ENCODE data around the gene S1PR1.
"Not testable (repeated sequence)": the region's sequence is repeated elsewhere in the genome, so short reads cannot be mapped to it uniquely, and the experiment has no call there.

S1PR1 gene

DNA sequence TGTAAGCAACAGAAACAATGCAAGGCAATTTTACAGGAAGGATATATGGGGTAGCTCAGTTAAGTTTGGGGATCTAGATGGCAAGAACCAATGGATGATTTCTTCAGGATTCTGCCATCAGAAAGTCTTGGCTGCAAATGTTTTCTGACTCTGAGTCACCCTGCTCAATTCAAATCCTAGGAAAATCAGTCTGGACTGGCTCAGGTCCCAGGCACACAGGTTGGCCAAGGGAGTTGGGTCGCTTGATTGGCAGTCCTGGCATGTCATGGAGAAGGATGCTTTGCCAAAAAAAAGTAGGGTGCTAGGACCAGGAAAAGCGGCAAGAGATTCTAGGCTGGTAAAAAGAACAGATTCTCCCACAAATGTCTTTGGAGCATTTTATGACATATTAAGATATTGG, 28.9 kb upstream of the S1PR1 start:
- H3K79me2 ChIP-seq, result no peaks in the 10 kb centered on the region
- no peak overlapping the region for H2AFZ ChIP-seq
- H3K4me3 ChIP-seq (ENCODE audit: low read depth, low read length), result no peak overlapping the region
- H3K9me3 ChIP-seq (ENCODE audit: control insufficient read depth, low read length), result no peaks in the 10 kb centered on the region
- no peaks in the 10 kb centered on the region for H3K27me3 ChIP-seq (ENCODE audit: control insufficient read depth, insufficient read depth, low read length)
- H3K4me2 ChIP-seq (ENCODE audit: low read length), result no peak overlapping the region
- H3K4me1 ChIP-seq, result peaks cover 5% of the 10 kb centered on the region
- TF ChIP-seq, protein P1, sequence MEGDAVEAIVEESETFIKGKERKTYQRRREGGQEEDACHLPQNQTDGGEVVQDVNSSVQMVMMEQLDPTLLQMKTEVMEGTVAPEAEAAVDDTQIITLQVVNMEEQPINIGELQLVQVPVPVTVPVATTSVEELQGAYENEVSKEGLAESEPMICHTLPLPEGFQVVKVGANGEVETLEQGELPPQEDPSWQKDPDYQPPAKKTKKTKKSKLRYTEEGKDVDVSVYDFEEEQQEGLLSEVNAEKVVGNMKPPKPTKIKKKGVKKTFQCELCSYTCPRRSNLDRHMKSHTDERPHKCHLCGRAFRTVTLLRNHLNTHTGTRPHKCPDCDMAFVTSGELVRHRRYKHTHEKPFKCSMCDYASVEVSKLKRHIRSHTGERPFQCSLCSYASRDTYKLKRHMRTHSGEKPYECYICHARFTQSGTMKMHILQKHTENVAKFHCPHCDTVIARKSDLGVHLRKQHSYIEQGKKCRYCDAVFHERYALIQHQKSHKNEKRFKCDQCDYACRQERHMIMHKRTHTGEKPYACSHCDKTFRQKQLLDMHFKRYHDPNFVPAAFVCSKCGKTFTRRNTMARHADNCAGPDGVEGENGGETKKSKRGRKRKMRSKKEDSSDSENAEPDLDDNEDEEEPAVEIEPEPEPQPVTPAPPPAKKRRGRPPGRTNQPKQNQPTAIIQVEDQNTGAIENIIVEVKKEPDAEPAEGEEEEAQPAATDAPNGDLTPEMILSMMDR (IDR thresholded peaks at IDR 0.05), result no peak
- no peak overlapping the region for H3K27ac ChIP-seq
- H3K9ac ChIP-seq, result no peak overlapping the region
- no peaks in the 10 kb centered on the region for H3K36me3 ChIP-seq (ENCODE audit: control insufficient read depth, insufficient read depth, low read length)

DNA sequence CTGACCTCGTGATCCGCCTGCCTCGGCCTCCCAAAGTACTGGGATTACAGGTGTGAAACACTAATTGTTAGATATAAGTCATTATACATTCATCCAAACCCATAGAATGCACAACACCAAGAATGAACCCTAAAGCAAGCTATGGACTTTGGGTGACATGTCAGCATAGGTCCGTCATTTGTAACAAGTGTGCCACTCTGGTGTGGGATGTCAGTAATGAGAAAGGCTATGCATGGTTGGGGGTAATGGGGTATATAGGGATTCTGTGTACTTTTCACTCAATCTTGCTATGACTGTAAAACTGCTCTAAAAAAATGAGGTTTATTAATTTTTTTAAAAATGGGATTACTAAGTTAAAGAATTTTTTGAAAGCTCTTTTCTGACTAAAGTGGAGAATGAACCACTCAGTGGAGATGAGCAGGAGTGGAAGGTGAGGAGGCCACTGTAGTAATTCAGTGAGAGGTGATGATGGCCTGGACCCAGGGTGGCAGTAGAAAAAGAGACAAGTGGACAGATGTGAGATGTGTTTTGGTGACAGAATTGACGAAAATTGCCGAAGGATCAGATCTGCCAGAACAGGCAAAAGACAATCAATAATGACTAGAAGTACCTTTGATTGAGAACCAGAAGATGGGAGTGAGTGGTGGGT, 21.3 kb upstream of the S1PR1 start:
- no peaks in the 10 kb centered on the region for H3K27me3 ChIP-seq (ENCODE audit: control insufficient read depth, insufficient read depth, low read length)
- H3K4me3 ChIP-seq (ENCODE audit: low read depth, low read length), result no peak overlapping the region
- H3K27ac ChIP-seq, result no peak overlapping the region
- no peak overlapping the region for H3K4me2 ChIP-seq (ENCODE audit: low read length)
- peaks cover 6% of the 10 kb centered on the region for H3K4me1 ChIP-seq
- no peaks in the 10 kb centered on the region for H3K36me3 ChIP-seq (ENCODE audit: control insufficient read depth, insufficient read depth, low read length)
- H2AFZ ChIP-seq, result no peak overlapping the region
- H3K9me3 ChIP-seq (ENCODE audit: control insufficient read depth, low read length), result no peaks in the 10 kb centered on the region
- no peaks in the 10 kb centered on the region for H3K79me2 ChIP-seq
- TF ChIP-seq, protein P1 (IDR thresholded peaks at IDR 0.05), result no peak
- H3K9ac ChIP-seq, result no peak overlapping the region

DNA sequence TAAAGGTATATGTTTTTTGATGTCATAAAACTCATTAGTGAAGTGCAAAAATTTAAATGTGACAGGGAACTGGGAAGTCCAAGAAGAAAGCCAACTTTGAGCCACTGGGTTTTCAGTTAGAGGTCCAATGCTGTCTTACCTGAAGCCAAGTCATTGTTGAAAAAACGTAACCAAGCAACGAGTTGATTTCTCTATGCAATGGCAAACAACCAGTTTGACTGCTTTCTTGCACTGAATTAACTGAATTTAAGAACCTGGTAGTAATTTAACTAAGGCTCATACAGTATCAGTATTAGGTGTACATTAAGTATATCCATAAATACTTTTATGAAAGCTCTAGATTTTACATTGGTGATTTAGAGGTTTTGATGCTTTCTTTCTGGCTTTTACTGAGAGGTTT, 20.2 kb upstream of the S1PR1 start:
- TF ChIP-seq, protein P1 (IDR thresholded peaks at IDR 0.05), result no peak

DNA sequence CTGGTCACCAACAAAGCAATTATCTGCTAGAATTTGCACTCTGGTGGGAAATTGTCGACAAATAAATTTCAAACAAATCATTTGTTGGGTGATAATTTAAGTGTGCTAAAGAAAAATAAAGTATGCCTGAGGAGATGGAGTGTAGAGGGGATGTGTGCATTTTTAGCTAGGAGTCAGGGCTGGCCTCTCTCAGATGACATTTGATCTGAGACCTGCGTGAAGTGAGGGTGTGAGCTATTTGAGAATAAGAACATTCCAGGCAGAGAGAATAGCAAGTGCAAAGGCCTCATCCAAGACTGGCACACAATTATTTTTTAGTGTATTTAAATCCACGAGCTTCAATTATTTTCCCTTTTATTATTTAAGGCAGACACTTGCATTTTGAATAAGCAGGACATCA, 19.7 kb upstream of the S1PR1 start:
- H3K27ac ChIP-seq, result no peak overlapping the region
- TF ChIP-seq, protein P1 (IDR thresholded peaks at IDR 0.05), result no peak
- H3K79me2 ChIP-seq, result no peaks in the 10 kb centered on the region
- no peak overlapping the region for H3K9ac ChIP-seq
- H3K36me3 ChIP-seq (ENCODE audit: control insufficient read depth, insufficient read depth, low read length), result no peaks in the 10 kb centered on the region
- H3K4me1 ChIP-seq, result peaks cover 6% of the 10 kb centered on the region
- H3K4me2 ChIP-seq (ENCODE audit: low read length), result peak overlapping the region; percentile 46
- H3K27me3 ChIP-seq (ENCODE audit: control insufficient read depth, insufficient read depth, low read length), result no peaks in the 10 kb centered on the region
- H3K9me3 ChIP-seq (ENCODE audit: control insufficient read depth, low read length), result no peaks in the 10 kb centered on the region
- no peak overlapping the region for H2AFZ ChIP-seq
- H3K4me3 ChIP-seq (ENCODE audit: low read depth, low read length), result peak overlapping the region; percentile 8

More for the DNA sequence above, 20.2 kb upstream of the S1PR1 start:
- Histone ChIP-seq H3K27me3 (ENCODE audit: control insufficient read depth, insufficient read depth, low read length) (no peaks in the 10 kb centered on the region), H3K36me3 (ENCODE audit: control insufficient read depth, insufficient read depth, low read length) (no peaks in the 10 kb centered on the region), H3K9me3 (ENCODE audit: control insufficient read depth, low read length) (no peaks in the 10 kb centered on the region), H3K9ac (no peak overlapping the region), H3K4me1 (peaks cover 6% of the 10 kb centered on the region), H3K4me3 (ENCODE audit: low read depth, low read length) (peak overlapping the region; percentile 8), H3K27ac (no peak overlapping the region), H3K4me2 (ENCODE audit: low read length) (peak overlapping the region; percentile 46), H2AFZ (no peak overlapping the region), H3K79me2 (no peaks in the 10 kb centered on the region)

DNA sequence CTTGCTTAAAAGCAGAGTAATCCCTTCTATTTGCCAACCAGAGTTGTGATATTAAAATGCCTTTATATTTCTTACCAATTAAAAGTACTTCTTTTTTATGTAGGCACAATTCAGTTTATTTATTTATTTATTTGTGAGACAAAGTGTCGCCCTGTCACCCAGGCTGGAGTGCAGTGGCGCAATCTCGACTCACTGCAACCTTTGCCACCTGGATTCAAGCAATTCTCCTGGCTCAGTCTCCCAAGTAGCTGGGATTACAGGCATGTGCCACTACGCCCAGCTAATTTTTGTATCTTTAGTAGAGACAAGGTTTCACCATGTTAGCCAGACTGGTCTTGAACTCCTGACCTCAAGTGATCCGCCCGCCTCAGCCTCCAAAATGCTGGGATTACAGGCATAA, 17.9 kb upstream of the S1PR1 start:
- H3K27me3 ChIP-seq (ENCODE audit: control insufficient read depth, insufficient read depth, low read length); H3K4me3 ChIP-seq (ENCODE audit: low read depth, low read length); H3K27ac ChIP-seq; H3K4me1 ChIP-seq; H3K9me3 ChIP-seq (ENCODE audit: control insufficient read depth, low read length); H3K79me2 ChIP-seq; H2AFZ ChIP-seq; H3K36me3 ChIP-seq (ENCODE audit: control insufficient read depth, insufficient read depth, low read length); H3K9ac ChIP-seq; H3K4me2 ChIP-seq (ENCODE audit: low read length): not testable (repeated sequence)

Measured in parathyroid adenoma (tissue), 2 donors.